ENCODE results near the gene COMMD2.

Gene COMMD2

GRCh38 chr3:149751551-149751950 lies 738 bp downstream of the COMMD2 start:
- in situ Hi-C loops (cut with HindIII; ENCODE audit: low sequenced_read_pairs): no loop called here
- DNase-seq (ENCODE audit: low read depth): no peak
- H3K4me3 ChIP-seq (ENCODE audit: low read depth, low read length): peak overlapping the region; percentile 81
- TF ChIP-seq CTCF (IDR thresholded peaks at IDR 0.05; ENCODE audit: low read depth, low read length, missing control alignments): no peak

GRCh38 chr3:149744606-149745005 lies 7.7 kb downstream of the COMMD2 start:
- DNase-seq (ENCODE audit: low read depth): no peak
- no peak for TF ChIP-seq CTCF (IDR thresholded peaks at IDR 0.05; ENCODE audit: low read depth, low read length, missing control alignments)
- in situ Hi-C loops (cut with HindIII; ENCODE audit: low sequenced_read_pairs): loop anchor here (25.0 kb wide), 1 partner anchor 232 kb away; no protein-coding TSS in a partner anchor
- no peak overlapping the region for H3K4me3 ChIP-seq (ENCODE audit: low read depth, low read length)

- no peak for TF ChIP-seq CTCF (IDR thresholded peaks at IDR 0.05; ENCODE audit: low read depth, low read length, missing control alignments)
- H3K4me3 ChIP-seq (ENCODE audit: low read depth, low read length): no peak overlapping the region
- in situ Hi-C loops (cut with HindIII; ENCODE audit: low sequenced_read_pairs): loop anchor here (25.0 kb wide), 1 partner anchor 232 kb away; no protein-coding TSS in a partner anchor
- no peak for DNase-seq (ENCODE audit: low read depth)
Measured at GRCh38 chr3:149744151-149744550, 8.1 kb downstream of the COMMD2 start.

GRCh38 chr3:149739396-149739795 lies 12.9 kb downstream of the COMMD2 start:
- in situ Hi-C loops (cut with HindIII; ENCODE audit: low sequenced_read_pairs): loop anchor here (25.0 kb wide), 1 partner anchor 227 kb away; no protein-coding TSS in a partner anchor

GRCh38 chr3:149738876-149739275 lies 13.4 kb downstream of the COMMD2 start:
- no peak for DNase-seq (ENCODE audit: low read depth)
- in situ Hi-C loops (cut with HindIII; ENCODE audit: low sequenced_read_pairs): loop anchor here (25.0 kb wide), 1 partner anchor 227 kb away; no protein-coding TSS in a partner anchor
- TF ChIP-seq CTCF (IDR thresholded peaks at IDR 0.05; ENCODE audit: low read depth, low read length, missing control alignments): no peak

More at GRCh38 chr3:149739396-149739795, 12.9 kb downstream of the COMMD2 start:
- TF ChIP-seq CTCF (IDR thresholded peaks at IDR 0.05; ENCODE audit: low read depth, low read length, missing control alignments): no peak
- DNase-seq (ENCODE audit: low read depth): no peak
- no peak overlapping the region for H3K4me3 ChIP-seq (ENCODE audit: low read depth, low read length)

GRCh38 chr3:149736953-149737205 lies 15.4 kb downstream of the COMMD2 start:
- in situ Hi-C loops (cut with HindIII; ENCODE audit: low sequenced_read_pairs): loop anchor here (25.0 kb wide), 1 partner anchor 225 kb away; no protein-coding TSS in a partner anchor
- DNase-seq (ENCODE audit: low read depth): no peak
- no peak overlapping the region for H3K4me3 ChIP-seq (ENCODE audit: low read depth, low read length)
- TF ChIP-seq CTCF (IDR thresholded peaks at IDR 0.05; ENCODE audit: low read depth, low read length, missing control alignments): no peak

More at GRCh38 chr3:149738876-149739275, 13.4 kb downstream of the COMMD2 start:
- H3K4me3 ChIP-seq (ENCODE audit: low read depth, low read length): no peak overlapping the region
